ENCODE measurements around the gene FBXW7.
A peak's percentile ranks its signal among the peaks of the same experiment; 100 is the strongest.

The FBXW7 gene

GRCh38 chr4:152540941-152541340 is 5.0 kb upstream of the FBXW7 start:
- no peak for DNase-seq

- no peak for DNase-seq
Observed at GRCh38 chr4:152540293-152540674, 4.4 kb upstream of the FBXW7 start.

DNA sequence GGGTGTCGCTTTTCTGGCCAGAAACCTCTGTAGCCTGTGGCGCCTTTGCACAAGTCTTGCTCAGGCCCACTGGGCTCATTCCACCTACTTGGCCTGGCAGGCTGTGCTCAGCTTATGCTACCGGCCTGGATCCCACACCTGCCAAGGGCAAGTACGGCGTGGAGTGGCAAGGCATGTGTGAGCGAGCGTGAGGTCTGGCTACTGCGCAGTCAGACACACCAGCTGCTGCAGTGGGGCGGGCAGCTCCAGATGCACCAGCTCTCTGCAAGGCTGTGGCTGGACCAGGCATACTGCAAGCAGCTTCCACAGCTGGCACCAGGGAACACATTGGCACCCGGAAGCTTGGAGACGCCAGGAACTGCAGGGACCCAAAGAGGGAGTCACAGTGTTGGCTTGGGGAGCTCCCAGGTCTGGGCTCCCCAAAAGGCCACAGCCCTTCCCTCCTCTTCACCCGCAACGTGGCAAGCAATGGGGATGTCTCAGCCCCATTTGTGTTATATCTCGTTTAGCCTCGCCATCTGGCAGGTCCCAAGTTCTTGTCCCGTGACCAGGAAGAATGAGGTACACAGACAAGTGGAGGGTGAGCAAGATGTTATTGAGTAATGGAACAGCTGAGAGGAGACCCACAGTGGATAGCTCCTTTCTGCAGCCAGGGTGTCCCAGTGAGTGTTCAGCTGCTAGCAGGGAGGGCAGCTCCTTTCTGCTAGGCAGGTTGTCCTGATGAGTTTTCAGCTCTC is 3.8 kb upstream of the FBXW7 start:
- no peak for DNase-seq

GRCh38 chr4:152537881-152538280 is 2.0 kb upstream of the FBXW7 start:
- DNase-seq: no peak

GRCh38 chr4:152536545-152537182 is 772 bp upstream of the FBXW7 start:
- DNase-seq: peak; percentile 31

DNA sequence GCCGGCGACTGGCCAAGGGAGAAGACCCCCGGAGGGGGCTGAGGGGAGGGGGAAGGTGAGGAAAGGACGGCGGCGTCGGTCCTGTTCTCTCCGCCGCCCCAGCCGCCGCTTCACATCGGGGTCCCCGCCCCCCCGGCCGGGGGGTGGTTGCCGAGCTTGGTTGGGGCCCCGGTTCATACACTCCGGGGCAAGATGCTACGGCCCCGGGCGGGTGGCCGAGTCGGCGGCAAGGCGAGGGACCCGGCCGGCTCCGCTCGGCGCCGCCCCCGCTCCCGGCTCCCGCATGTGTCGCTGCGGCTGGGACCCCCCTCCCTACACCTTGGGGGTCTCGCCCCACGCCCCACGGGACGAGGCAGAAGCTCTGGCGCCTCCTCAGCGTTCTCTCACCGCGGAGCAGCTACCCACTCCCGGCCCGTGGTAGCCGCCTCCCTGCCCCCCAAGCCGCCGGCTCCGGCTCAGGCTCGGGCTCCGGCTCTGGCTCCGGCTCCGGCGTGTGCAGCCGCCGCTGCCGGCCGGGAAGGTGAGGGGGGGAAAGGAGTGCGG is 461 bp downstream of the FBXW7 start:
- no peak for DNase-seq

GRCh38 chr4:152534541-152535359 is 1.1 kb downstream of the FBXW7 start:
- no peak for DNase-seq

DNA sequence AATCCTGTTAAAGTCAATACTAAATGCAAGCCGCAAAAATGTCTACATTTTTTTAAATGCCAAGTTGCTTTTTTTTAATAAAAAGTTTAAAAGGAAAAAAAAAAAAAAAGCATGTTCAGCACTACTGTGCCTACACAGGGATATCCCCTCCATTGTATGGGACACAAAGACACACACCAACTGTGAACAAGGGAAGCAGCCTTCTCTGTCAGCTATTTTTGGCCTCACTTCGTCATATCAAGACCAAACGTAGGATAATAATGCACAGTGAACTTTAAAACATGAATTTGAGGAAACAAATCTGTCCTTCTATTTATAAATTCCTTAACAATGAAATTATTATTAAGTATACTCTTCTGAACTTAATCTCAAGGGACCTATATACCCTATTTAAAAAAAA is 4.4 kb downstream of the FBXW7 start:
- DNase-seq: no peak

- no peak for DNase-seq
Observed at GRCh38 chr4:152530600-152530999, 5.3 kb downstream of the FBXW7 start.

DNA sequence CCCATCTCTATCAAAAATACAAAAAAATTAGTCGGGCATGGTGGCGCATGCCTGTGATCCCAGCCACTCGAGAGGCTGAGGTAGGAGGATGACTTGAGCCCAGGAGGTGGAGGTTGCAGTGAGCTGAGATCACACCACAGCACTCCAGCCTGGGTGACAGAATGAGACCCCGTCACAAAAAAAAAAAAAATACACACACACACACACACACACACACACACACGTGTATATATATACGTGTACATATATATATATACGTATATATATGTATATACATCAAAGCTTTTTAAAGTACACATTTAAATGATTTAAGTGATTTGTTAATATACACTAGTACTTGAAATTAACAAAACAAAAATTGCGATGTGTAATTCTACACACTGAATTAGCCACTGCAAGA is 6.0 kb downstream of the FBXW7 start:
- no peak for DNase-seq

DNA sequence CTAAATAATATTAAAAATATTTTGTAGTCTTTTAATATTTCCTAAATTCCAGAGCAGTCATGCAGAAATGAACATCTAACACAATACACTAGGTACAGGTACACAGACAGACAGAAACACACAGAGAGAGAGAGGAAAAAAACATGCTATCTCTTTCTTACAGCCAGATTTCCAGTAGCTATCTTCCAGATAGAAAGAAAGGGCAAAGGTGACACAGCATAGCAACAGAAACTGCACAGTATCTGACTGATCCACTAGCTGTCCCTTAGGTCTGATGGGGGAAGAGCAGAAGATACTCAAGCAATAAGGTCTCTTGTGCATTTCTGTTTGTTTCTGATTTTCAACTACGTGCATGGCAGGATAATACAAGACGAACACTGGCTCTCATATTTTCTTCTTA is 7.8 kb downstream of the FBXW7 start:
- DNase-seq: no peak

GRCh38 chr4:152525878-152526277 is 10.0 kb downstream of the FBXW7 start:
- no peak for DNase-seq

DNA sequence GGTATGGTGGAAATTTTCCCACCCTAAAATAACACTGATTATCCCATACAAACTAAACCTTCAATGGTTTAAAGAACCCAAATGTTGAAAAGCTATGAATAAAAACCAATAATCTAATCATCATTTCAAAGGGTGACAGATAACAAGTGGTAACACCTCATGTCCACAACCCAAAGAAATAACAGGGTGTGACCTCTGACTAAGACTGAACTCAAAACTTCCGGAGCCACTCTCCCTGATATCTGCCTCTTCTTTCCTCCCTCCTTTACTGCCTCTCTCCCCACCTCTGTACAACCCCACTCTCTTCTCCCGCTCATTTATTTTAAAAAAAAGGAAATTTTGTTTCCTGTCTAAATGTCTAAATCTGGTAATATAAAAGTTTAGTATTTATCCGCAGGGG is 11.5 kb downstream of the FBXW7 start:
- DNase-seq: no peak

DNA sequence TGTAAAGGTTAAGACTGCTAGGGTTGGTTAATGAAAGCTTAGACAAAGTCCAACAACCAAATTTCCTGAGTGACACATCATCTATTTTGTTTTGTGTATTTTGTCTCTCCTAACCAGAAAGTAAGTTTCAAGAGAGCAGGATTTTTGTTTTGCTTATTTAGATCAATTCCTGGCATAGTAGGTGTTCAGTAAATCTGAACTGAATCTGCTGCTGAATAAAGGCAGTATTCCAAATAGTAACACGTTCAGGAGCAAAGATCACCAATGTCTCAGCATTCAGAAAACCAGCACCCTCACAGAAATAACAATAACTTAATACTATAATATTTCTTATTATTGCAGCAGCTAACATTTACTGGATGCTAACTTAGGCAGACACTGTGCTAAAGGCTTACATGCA is 12.2 kb downstream of the FBXW7 start:
- no peak for DNase-seq

DNA sequence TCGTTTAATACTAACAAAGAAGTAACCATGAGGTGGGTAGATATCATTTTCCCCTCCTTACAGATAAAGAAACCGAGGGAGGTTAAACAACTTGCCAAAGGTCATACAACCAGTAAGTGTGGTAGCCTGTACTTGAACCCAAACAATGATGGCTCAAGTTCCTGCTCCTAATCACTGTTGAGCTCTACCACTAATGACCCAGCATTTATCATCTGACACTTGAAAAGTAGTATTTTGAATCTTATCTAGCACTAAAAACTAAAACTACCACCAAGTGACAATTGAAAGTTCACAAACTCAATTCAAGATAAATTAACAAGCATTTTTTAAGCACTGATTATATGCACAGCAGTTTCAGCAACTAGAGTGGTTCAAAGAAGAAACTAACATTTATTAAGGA is 13.1 kb downstream of the FBXW7 start:
- no peak for DNase-seq

DNA sequence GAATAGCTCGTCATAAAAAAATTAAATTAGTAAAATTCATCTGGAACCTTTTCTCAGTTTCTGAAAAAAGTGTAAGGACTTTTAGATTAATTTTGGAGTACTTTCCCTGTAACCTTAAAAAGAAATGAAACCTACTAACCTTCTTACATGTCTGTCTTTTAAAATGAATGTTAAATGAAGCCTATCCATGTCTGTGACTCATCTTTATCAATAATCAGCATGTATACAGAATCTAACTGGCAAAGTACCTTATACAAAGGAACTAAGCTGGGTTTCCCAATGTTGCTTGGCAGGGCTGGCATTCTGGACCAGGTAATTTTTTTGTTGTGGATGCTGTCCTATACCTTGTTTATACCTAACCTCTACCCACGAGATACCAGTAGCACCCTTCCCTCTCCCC is 13.6 kb downstream of the FBXW7 start:
- DNase-seq: no peak

- peak; percentile 59 for DNase-seq
Observed at GRCh38 chr4:152516156-152516555, 19.7 kb downstream of the FBXW7 start.

DNA sequence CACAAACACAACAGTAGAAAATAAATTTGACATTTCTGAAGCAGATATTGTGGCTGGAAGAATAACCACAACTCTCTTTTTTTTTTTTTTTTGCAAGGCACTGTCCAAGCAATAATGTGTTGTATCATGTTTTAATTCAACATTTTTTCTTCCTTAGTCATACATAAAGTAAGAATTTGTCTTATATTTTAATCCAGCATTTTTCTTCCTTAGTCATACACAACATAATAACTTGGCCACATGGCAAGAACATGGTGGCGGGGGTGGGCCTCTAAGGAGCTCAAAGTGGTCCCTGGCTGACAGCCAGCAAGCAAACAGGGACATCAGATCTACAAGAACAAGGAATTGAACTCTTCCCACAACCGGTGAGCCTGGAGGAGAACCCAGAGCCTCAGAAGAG is 20.2 kb downstream of the FBXW7 start:
- peak; percentile 87 for DNase-seq

DNA sequence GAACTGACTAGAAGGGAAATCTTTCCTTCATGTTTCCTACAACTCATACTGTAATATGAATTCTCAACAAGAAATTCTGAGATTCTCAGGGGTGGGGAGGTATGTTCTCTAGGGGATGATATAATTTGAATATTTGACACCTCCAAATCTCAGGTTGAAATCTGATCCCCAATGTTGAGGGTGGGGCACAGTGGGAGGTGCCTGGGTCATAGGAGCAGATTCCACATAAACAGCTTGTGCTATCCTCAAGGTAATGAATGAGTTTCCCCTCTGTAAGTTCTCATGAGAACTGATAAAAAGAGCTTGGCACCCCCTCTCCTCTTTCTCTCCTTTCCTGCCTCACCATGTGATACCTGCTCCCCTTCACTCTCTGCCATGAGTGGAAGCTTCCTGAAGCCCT is 21.5 kb downstream of the FBXW7 start:
- no peak for DNase-seq

DNA sequence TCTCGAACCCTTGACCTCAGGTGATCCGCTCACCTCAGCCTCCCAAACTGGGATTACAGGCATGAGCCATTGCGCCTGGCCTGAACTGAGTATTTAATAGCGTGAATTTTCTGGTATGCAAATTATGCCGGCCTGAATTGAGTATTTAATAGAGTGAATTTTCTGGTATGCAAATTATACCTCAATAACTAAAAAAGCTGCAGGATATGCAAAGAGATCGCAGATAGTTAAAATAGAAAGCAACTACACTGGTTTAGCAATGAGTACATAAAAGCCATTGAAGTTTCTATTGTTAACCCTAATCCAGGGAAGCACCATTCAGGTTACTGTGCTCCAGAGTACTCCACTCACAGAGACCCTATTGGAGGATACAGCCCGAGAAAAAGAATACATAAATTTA is 22.8 kb downstream of the FBXW7 start:
- no peak for DNase-seq

DNA sequence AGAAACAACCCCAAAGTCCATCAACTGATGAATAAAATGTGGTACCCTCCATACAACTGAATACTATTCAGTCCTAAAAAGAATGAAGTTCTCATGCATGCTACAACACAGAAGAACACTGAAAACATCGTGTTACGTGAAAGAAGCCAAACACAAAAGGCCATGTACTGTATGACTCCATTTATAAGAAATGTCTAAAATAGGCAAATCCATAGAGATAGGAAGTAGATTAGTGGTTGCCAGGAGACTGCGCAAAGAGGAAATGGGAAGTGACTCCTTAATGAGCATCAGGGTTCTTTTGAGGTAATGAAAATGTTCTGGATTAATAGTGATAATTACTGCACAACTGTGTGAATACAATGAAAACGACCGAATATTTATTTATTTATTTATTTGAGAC is 23.4 kb downstream of the FBXW7 start:
- no peak for DNase-seq

- DNase-seq: no peak
Observed at GRCh38 chr4:152510349-152511147, 25.3 kb downstream of the FBXW7 start.

All from fibroblast of upper back skin (primary cell).